ENCODE measurements around the gene SCEL. TPM values are rescaled to one million over a fixed set of nuclear protein-coding genes. Genes with fewer than 3 reads are reported as not detected.
"Not testable (repeated sequence)": the region's sequence is repeated elsewhere in the genome, so short reads cannot be mapped to it uniquely, and the experiment has no call there.

The SCEL gene
- total RNA-seq, 1 donor from 2014 or later: not detected

DNA sequence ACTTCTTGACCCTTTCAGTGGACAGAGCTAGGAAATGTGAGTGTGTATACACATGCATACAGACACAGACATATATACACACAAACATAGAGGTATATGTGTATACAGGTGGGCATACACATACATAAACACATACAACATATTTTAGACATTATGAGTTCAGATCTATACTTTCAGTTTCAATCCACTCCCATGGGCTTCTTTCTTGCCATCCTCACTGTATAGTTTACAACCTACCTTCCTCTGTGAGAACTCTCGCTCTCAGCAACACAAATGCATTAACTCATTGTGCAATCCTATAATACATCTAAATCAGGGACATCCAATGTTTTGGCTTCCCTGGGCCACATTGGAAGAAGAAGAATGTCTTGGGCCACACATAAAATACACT, 21.2 kb upstream of the SCEL start:
- Mint-ChIP-seq H3K4me1 (ENCODE audit: unreplicated experiment) (peaks cover 1% of the 10 kb centered on the region), H3K36me3 (ENCODE audit: unreplicated experiment) (no peaks in the 10 kb centered on the region), H3K9me3 (ENCODE audit: unreplicated experiment) (no peaks in the 10 kb centered on the region), H3K27me3 (ENCODE audit: unreplicated experiment) (peaks cover 5% of the 10 kb centered on the region), H3K4me3 (ENCODE audit: unreplicated experiment) (no peak overlapping the region), H3K27ac (ENCODE audit: unreplicated experiment) (no peak overlapping the region)
- TF ChIP-seq, protein P1, sequence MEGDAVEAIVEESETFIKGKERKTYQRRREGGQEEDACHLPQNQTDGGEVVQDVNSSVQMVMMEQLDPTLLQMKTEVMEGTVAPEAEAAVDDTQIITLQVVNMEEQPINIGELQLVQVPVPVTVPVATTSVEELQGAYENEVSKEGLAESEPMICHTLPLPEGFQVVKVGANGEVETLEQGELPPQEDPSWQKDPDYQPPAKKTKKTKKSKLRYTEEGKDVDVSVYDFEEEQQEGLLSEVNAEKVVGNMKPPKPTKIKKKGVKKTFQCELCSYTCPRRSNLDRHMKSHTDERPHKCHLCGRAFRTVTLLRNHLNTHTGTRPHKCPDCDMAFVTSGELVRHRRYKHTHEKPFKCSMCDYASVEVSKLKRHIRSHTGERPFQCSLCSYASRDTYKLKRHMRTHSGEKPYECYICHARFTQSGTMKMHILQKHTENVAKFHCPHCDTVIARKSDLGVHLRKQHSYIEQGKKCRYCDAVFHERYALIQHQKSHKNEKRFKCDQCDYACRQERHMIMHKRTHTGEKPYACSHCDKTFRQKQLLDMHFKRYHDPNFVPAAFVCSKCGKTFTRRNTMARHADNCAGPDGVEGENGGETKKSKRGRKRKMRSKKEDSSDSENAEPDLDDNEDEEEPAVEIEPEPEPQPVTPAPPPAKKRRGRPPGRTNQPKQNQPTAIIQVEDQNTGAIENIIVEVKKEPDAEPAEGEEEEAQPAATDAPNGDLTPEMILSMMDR (IDR thresholded peaks at IDR 0.05): no peak
- DNase-seq (ENCODE audit: extremely low spot score, unreplicated experiment): no peak

DNA sequence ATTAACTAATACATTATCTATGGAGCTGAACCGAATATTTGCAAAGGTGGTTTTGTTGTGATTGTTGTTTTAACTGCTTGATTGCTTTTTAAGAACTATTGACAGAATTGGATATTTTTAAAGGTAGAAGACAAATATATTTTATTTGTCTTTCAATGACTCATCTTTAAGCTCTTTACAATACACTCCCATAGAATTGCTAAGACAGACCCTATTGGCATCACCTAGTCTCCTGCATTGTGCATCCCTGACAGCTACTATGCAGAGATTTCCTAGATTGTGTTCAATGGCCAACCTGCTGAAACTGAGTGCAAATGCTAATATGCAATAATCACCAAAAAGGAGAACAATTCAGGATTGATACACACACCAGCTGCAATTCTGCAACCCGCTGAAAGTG, 19.7 kb upstream of the SCEL start:
- Mint-ChIP-seq H3K27me3 (ENCODE audit: unreplicated experiment) (peaks cover 5% of the 10 kb centered on the region), H3K4me1 (ENCODE audit: unreplicated experiment) (no peaks in the 10 kb centered on the region), H3K36me3 (ENCODE audit: unreplicated experiment) (no peaks in the 10 kb centered on the region), H3K27ac (ENCODE audit: unreplicated experiment) (no peak overlapping the region), H3K9me3 (ENCODE audit: unreplicated experiment) (no peaks in the 10 kb centered on the region), H3K4me3 (ENCODE audit: unreplicated experiment) (no peak overlapping the region)
- TF ChIP-seq, protein P1 (IDR thresholded peaks at IDR 0.05): no peak
- DNase-seq (ENCODE audit: extremely low spot score, unreplicated experiment): no peak

DNA sequence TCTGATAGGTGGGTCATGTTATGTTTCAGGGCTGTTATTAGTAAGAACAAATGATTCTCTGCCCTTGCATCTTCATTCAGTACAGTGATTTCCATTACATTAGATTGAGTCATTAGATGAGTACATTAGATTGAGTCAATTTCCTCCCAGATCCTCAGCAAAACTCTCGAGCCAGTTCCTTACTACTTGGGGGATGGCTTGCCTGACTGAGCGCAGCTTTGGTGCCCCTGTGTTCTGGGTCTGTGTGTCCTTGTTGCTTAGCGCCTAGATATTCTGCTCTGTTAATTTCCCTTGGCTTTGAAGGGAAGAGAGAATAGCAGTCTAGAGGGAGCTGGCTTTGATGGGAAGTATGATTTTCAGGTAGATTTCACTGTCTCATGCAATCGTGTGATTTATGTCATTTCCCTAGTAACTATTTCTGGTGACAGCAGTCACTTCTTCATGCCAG, 19.1 kb upstream of the SCEL start:
- TF ChIP-seq, protein P1 (IDR thresholded peaks at IDR 0.05): no peak
- no peak overlapping the region for H3K4me3 Mint-ChIP-seq (ENCODE audit: unreplicated experiment)
- no peaks in the 10 kb centered on the region for H3K36me3 Mint-ChIP-seq (ENCODE audit: unreplicated experiment)
- H3K9me3 Mint-ChIP-seq (ENCODE audit: unreplicated experiment): no peaks in the 10 kb centered on the region
- DNase-seq (ENCODE audit: extremely low spot score, unreplicated experiment): no peak
- peaks cover 5% of the 10 kb centered on the region for H3K27me3 Mint-ChIP-seq (ENCODE audit: unreplicated experiment)
- H3K4me1 Mint-ChIP-seq (ENCODE audit: unreplicated experiment): no peaks in the 10 kb centered on the region
- H3K27ac Mint-ChIP-seq (ENCODE audit: unreplicated experiment): no peak overlapping the region

DNA sequence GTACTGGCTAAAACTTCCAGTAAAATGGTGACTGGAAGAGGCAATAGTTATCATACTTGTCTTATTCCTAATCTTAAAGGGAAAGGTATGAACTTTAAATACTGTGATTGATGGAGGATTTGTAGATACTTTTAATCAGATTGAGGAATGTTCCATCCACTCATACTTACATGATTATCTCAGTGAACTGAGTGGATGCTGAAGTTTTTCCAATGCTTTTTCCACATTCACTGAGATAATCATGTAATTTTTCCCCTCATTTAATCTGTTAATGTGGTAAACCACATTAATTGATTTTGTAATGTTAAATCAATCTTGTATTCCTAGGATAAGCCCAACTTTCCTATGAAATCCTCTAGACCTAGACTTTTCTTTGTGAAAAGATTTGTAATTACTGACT, 17.2 kb upstream of the SCEL start:
- TF ChIP-seq, protein P1 (IDR thresholded peaks at IDR 0.05): no peak
- no peak overlapping the region for H3K27ac Mint-ChIP-seq (ENCODE audit: unreplicated experiment)
- peaks cover 5% of the 10 kb centered on the region for H3K27me3 Mint-ChIP-seq (ENCODE audit: unreplicated experiment)
- no peak for DNase-seq (ENCODE audit: extremely low spot score, unreplicated experiment)
- no peaks in the 10 kb centered on the region for H3K4me1 Mint-ChIP-seq (ENCODE audit: unreplicated experiment)
- no peaks in the 10 kb centered on the region for H3K36me3 Mint-ChIP-seq (ENCODE audit: unreplicated experiment)
- H3K9me3 Mint-ChIP-seq (ENCODE audit: unreplicated experiment): no peaks in the 10 kb centered on the region
- H3K4me3 Mint-ChIP-seq (ENCODE audit: unreplicated experiment): no peak overlapping the region

DNA sequence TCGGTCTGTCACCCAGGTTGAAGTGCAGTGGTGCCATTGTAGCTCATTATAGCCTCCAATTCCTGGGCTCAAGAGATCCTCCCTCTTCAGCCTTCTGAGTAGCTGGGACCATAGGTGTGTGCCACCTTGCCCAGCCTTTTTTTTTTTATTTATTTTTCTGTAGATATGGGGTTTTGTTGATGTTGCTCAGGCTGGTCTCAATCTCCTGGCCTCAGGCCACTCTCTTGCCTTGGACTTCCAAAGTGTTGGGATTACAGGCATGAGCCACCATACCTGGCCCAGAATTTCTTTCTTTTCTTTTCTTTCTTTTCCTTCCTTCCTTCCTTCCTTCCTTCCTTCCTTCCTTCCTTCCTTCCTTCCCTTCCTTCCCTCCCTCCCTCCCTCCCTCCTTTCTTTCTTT, 16.1 kb upstream of the SCEL start:
- not testable (repeated sequence) for DNase-seq (ENCODE audit: extremely low spot score, unreplicated experiment); H3K27ac Mint-ChIP-seq (ENCODE audit: unreplicated experiment); H3K4me1 Mint-ChIP-seq (ENCODE audit: unreplicated experiment); H3K9me3 Mint-ChIP-seq (ENCODE audit: unreplicated experiment); H3K27me3 Mint-ChIP-seq (ENCODE audit: unreplicated experiment); H3K36me3 Mint-ChIP-seq (ENCODE audit: unreplicated experiment); H3K4me3 Mint-ChIP-seq (ENCODE audit: unreplicated experiment)

DNA sequence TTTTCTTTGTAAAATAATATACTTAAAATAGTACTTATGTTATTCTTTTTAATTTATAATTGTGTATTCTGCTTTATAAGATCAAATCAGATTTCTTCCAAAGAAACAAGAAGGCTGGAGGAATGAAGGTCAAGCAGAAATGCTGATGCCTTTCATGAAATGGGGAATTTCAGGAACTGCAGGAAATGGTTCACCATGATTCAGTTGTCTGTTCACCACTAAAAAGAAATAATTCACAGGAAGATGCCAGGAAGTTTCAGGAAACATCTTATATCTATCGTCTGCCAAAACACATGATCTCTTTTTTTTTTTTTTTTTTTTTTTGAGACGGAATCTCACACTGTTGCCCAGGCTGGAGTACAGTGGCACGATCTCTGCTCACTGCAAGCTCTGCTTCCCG, 15.7 kb upstream of the SCEL start:
- no peaks in the 10 kb centered on the region for H3K36me3 Mint-ChIP-seq (ENCODE audit: unreplicated experiment)
- H3K4me1 Mint-ChIP-seq (ENCODE audit: unreplicated experiment): no peaks in the 10 kb centered on the region
- TF ChIP-seq, protein P1 (IDR thresholded peaks at IDR 0.05): no peak
- H3K4me3 Mint-ChIP-seq (ENCODE audit: unreplicated experiment): no peak overlapping the region
- H3K27me3 Mint-ChIP-seq (ENCODE audit: unreplicated experiment): no peaks in the 10 kb centered on the region
- DNase-seq (ENCODE audit: extremely low spot score, unreplicated experiment): no peak
- H3K9me3 Mint-ChIP-seq (ENCODE audit: unreplicated experiment): no peaks in the 10 kb centered on the region
- no peak overlapping the region for H3K27ac Mint-ChIP-seq (ENCODE audit: unreplicated experiment)
